Forelimb muscle (tissue), 1 donor: Measurements from ENCODE around the gene FAM234B. TPM values are rescaled to one million over a fixed set of nuclear protein-coding genes. Genes with fewer than 3 reads are reported as not detected.

Experiments
- DNase-seq: peaks from one replicate; pipeline ENCODE4 v3.0.0-alpha.2; 2013; ENCODE audit warnings: low read depth
- polyA plus RNA-seq: library from polyadenylated mRNA; unstranded; fragments of 120-200 nt; gene quantifications from one replicate; pipeline ENCODE4 v1.2.1, GENCODE V29; 2013; ENCODE audit not compliant: insufficient read length

FAM234B gene
- polyA plus RNA-seq, result 4.0 TPM

GRCh38 chr12:13044002-13044905 lies at the start of gene FAM234B:
TSS of gene FAM234B (plus strand) at chr12:13044381. CDS start at chr12:13044404, 23 bp downstream.
- no peak for DNase-seq

GRCh38 chr12:12995088-12995487 lies 49.1 kb upstream of the FAM234B start:
- DNase-seq, result no peak

GRCh38 chr12:12996209-12996608 lies 48.0 kb upstream of the FAM234B start:
- no peak for DNase-seq

GRCh38 chr12:12997156-12997555 lies 47.0 kb upstream of the FAM234B start:
- no peak for DNase-seq

- no peak for DNase-seq
Measured at GRCh38 chr12:12997734-12998133, 46.4 kb upstream of the FAM234B start.

- DNase-seq, result no peak
Measured at GRCh38 chr12:12998248-12998647, 45.9 kb upstream of the FAM234B start.

GRCh38 chr12:12999271-12999958 lies 44.8 kb upstream of the FAM234B start:
- no peak for DNase-seq

- DNase-seq, result no peak
Measured at GRCh38 chr12:12999959-13000615, 44.1 kb upstream of the FAM234B start, which contains the start of gene HEBP1. TSS of gene HEBP1 (minus strand) at chr12:13000265. CDS start at chr12:13000114, 151 bp downstream.

GRCh38 chr12:13000616-13000924 lies 43.6 kb upstream of the FAM234B start:
- DNase-seq, result no peak

- DNase-seq, result no peak
Measured at GRCh38 chr12:13000925-13001774, 43.0 kb upstream of the FAM234B start.

- DNase-seq, result no peak
Measured at GRCh38 chr12:13001775-13002040, 42.5 kb upstream of the FAM234B start.

GRCh38 chr12:13002301-13003097 lies 41.7 kb upstream of the FAM234B start:
- DNase-seq, result no peak

GRCh38 chr12:13004361-13004760 lies 39.8 kb upstream of the FAM234B start:
- DNase-seq, result no peak

GRCh38 chr12:13004986-13005385 lies 39.2 kb upstream of the FAM234B start:
- DNase-seq, result no peak

GRCh38 chr12:13005649-13006048 lies 38.5 kb upstream of the FAM234B start:
- no peak for DNase-seq

GRCh38 chr12:13007496-13008233 lies 36.5 kb upstream of the FAM234B start:
- no peak for DNase-seq

GRCh38 chr12:13008741-13009380 lies 35.3 kb upstream of the FAM234B start:
- DNase-seq, result no peak

GRCh38 chr12:13011098-13011497 lies 33.1 kb upstream of the FAM234B start:
- DNase-seq, result no peak

GRCh38 chr12:13022851-13023271 lies 21.3 kb upstream of the FAM234B start:
- DNase-seq, result no peak
